ENCODE results near the gene C14orf119.

C14orf119 gene

GRCh38 chr14:23095196-23096108, at the start of gene C14orf119:
TSS of gene C14orf119 (plus strand) at chr14:23095505. CDS start at chr14:23097659, 2,154 bp downstream.
- DNase-seq (ENCODE audit: low read depth): peak; percentile 100
- no peaks in the 10 kb centered on the region for H3K9me3 ChIP-seq (ENCODE audit: control insufficient read depth, low read length)
- peaks cover 45% of the 10 kb centered on the region for H3K36me3 ChIP-seq (ENCODE audit: control insufficient read depth, insufficient read depth, low read length, severe bottlenecking)
- no peaks in the 10 kb centered on the region for H3K27me3 ChIP-seq (replicated peaks; ENCODE audit: control insufficient read depth, insufficient read depth, low read length)
- H3K4me1 ChIP-seq (ENCODE audit: control insufficient read depth, insufficient read depth, low read length): peaks cover 49% of the 10 kb centered on the region
- peak within 1 kb of the TSS; percentile 99 for H3K9ac ChIP-seq (ENCODE audit: low read length)
- peak within 1 kb of the TSS; percentile 86 for H3K4me3 ChIP-seq (ENCODE audit: low read length)

GRCh38 chr14:23047034-23047634, 48.2 kb upstream of the C14orf119 start:
- DNase-seq (ENCODE audit: low read depth): no peak

GRCh38 chr14:23047751-23048693, 47.3 kb upstream of the C14orf119 start:
- Histone ChIP-seq H3K27me3 (replicated peaks; ENCODE audit: control insufficient read depth, insufficient read depth, low read length) (peaks cover 3% of the 10 kb centered on the region), H3K9me3 (ENCODE audit: control insufficient read depth, low read length) (no peaks in the 10 kb centered on the region), H3K9ac (ENCODE audit: low read length) (no peak overlapping the region), H3K4me1 (ENCODE audit: control insufficient read depth, insufficient read depth, low read length) (no peaks in the 10 kb centered on the region), H3K36me3 (ENCODE audit: control insufficient read depth, insufficient read depth, low read length, severe bottlenecking) (no peaks in the 10 kb centered on the region), H3K4me3 (ENCODE audit: low read length) (no peak overlapping the region)
- no peak for DNase-seq (ENCODE audit: low read depth)

More at GRCh38 chr14:23047034-23047634, 48.2 kb upstream of the C14orf119 start:
- H3K9ac ChIP-seq (ENCODE audit: low read length): no peak overlapping the region
- H3K4me3 ChIP-seq (ENCODE audit: low read length): no peak overlapping the region
- no peaks in the 10 kb centered on the region for H3K4me1 ChIP-seq (ENCODE audit: control insufficient read depth, insufficient read depth, low read length)
- peaks cover 3% of the 10 kb centered on the region for H3K27me3 ChIP-seq (replicated peaks; ENCODE audit: control insufficient read depth, insufficient read depth, low read length)
- H3K36me3 ChIP-seq (ENCODE audit: control insufficient read depth, insufficient read depth, low read length, severe bottlenecking): no peaks in the 10 kb centered on the region
- no peaks in the 10 kb centered on the region for H3K9me3 ChIP-seq (ENCODE audit: control insufficient read depth, low read length)

- no peaks in the 10 kb centered on the region for H3K4me1 ChIP-seq (ENCODE audit: control insufficient read depth, insufficient read depth, low read length)
- no peaks in the 10 kb centered on the region for H3K27me3 ChIP-seq (replicated peaks; ENCODE audit: control insufficient read depth, insufficient read depth, low read length)
- no peak overlapping the region for H3K4me3 ChIP-seq (ENCODE audit: low read length)
- DNase-seq (ENCODE audit: low read depth): no peak
- H3K9me3 ChIP-seq (ENCODE audit: control insufficient read depth, low read length): no peaks in the 10 kb centered on the region
- H3K9ac ChIP-seq (ENCODE audit: low read length): no peak overlapping the region
- no peaks in the 10 kb centered on the region for H3K36me3 ChIP-seq (ENCODE audit: control insufficient read depth, insufficient read depth, low read length, severe bottlenecking)
Measured at GRCh38 chr14:23049011-23049410, 46.3 kb upstream of the C14orf119 start.

- no peak overlapping the region for H3K9ac ChIP-seq (ENCODE audit: low read length)
- H3K36me3 ChIP-seq (ENCODE audit: control insufficient read depth, insufficient read depth, low read length, severe bottlenecking): no peaks in the 10 kb centered on the region
- H3K27me3 ChIP-seq (replicated peaks; ENCODE audit: control insufficient read depth, insufficient read depth, low read length): no peaks in the 10 kb centered on the region
- peaks cover 2% of the 10 kb centered on the region for H3K4me1 ChIP-seq (ENCODE audit: control insufficient read depth, insufficient read depth, low read length)
- no peak for DNase-seq (ENCODE audit: low read depth)
- no peak overlapping the region for H3K4me3 ChIP-seq (ENCODE audit: low read length)
- no peaks in the 10 kb centered on the region for H3K9me3 ChIP-seq (ENCODE audit: control insufficient read depth, low read length)
Measured at GRCh38 chr14:23051141-23052057, 43.9 kb upstream of the C14orf119 start.

- H3K36me3 ChIP-seq (ENCODE audit: control insufficient read depth, insufficient read depth, low read length, severe bottlenecking): no peaks in the 10 kb centered on the region
- H3K4me3 ChIP-seq (ENCODE audit: low read length): no peak overlapping the region
- no peak overlapping the region for H3K9ac ChIP-seq (ENCODE audit: low read length)
- H3K27me3 ChIP-seq (replicated peaks; ENCODE audit: control insufficient read depth, insufficient read depth, low read length): no peaks in the 10 kb centered on the region
- no peaks in the 10 kb centered on the region for H3K9me3 ChIP-seq (ENCODE audit: control insufficient read depth, low read length)
- DNase-seq (ENCODE audit: low read depth): no peak
- H3K4me1 ChIP-seq (ENCODE audit: control insufficient read depth, insufficient read depth, low read length): peaks cover 8% of the 10 kb centered on the region
Measured at GRCh38 chr14:23052182-23052623, 43.1 kb upstream of the C14orf119 start.

GRCh38 chr14:23052671-23053070, 42.6 kb upstream of the C14orf119 start:
- Histone ChIP-seq H3K4me1 (ENCODE audit: control insufficient read depth, insufficient read depth, low read length) (peaks cover 8% of the 10 kb centered on the region), H3K9ac (ENCODE audit: low read length) (no peak overlapping the region), H3K36me3 (ENCODE audit: control insufficient read depth, insufficient read depth, low read length, severe bottlenecking) (no peaks in the 10 kb centered on the region), H3K27me3 (replicated peaks; ENCODE audit: control insufficient read depth, insufficient read depth, low read length) (no peaks in the 10 kb centered on the region), H3K4me3 (ENCODE audit: low read length) (no peak overlapping the region), H3K9me3 (ENCODE audit: control insufficient read depth, low read length) (no peaks in the 10 kb centered on the region)
- no peak for DNase-seq (ENCODE audit: low read depth)

GRCh38 chr14:23053426-23053825, 41.9 kb upstream of the C14orf119 start:
- Histone ChIP-seq H3K4me1 (ENCODE audit: control insufficient read depth, insufficient read depth, low read length) (peaks cover 8% of the 10 kb centered on the region), H3K4me3 (ENCODE audit: low read length) (no peak overlapping the region), H3K9me3 (ENCODE audit: control insufficient read depth, low read length) (no peaks in the 10 kb centered on the region), H3K9ac (ENCODE audit: low read length) (no peak overlapping the region), H3K27me3 (replicated peaks; ENCODE audit: control insufficient read depth, insufficient read depth, low read length) (no peaks in the 10 kb centered on the region), H3K36me3 (ENCODE audit: control insufficient read depth, insufficient read depth, low read length, severe bottlenecking) (peaks cover 4% of the 10 kb centered on the region)
- no peak for DNase-seq (ENCODE audit: low read depth)

- Histone ChIP-seq H3K36me3 (ENCODE audit: control insufficient read depth, insufficient read depth, low read length, severe bottlenecking) (peaks cover 12% of the 10 kb centered on the region), H3K27me3 (replicated peaks; ENCODE audit: control insufficient read depth, insufficient read depth, low read length) (no peaks in the 10 kb centered on the region), H3K4me1 (ENCODE audit: control insufficient read depth, insufficient read depth, low read length) (peaks cover 8% of the 10 kb centered on the region), H3K4me3 (ENCODE audit: low read length) (no peak overlapping the region), H3K9ac (ENCODE audit: low read length) (no peak overlapping the region), H3K9me3 (ENCODE audit: control insufficient read depth, low read length) (no peaks in the 10 kb centered on the region)
- no peak for DNase-seq (ENCODE audit: low read depth)
Measured at GRCh38 chr14:23054000-23054811, 41.1 kb upstream of the C14orf119 start.

All from adipocyte (in vitro differentiated cells).